HepG2 (cell line): ENCODE data around the gene CDH1. TPM values are rescaled to one million over a fixed set of nuclear protein-coding genes. Genes with fewer than 3 reads are reported as not detected.

ENCODE experiments used
- ARID5B ChIP-seq: IDR thresholded peaks from 2 replicates; pipeline ENCODE4 v1.4.0; 2020; ENCODE audit warnings: mild to moderate bottlenecking, missing genetic modification reagents
- ESRRA ChIP-seq: sonication (generic); formaldehyde crosslinking; IDR thresholded peaks from 2 replicates; pipeline ENCODE4 v1.5.1; 2020; ENCODE audit warnings: mild to moderate bottlenecking, low read depth, missing genetic modification reagents
- ETV5 ChIP-seq: IDR thresholded peaks from 2 replicates; pipeline ENCODE4 v1.6.1; 2018; ENCODE audit warnings: missing biosample characterization, missing genetic modification reagents, inconsistent platforms, borderline replicate concordance
- FOXK1 ChIP-seq: sonication (generic); formaldehyde crosslinking; IDR thresholded peaks from 2 replicates; pipeline ENCODE4 v1.4.0; 2020; ENCODE audit warnings: low read depth, missing genetic modification reagents, borderline replicate concordance
- NR2F6 ChIP-seq, 2 experiments: IDR thresholded peaks; 2 replicates each; pipeline ENCODE4 v1.6.1; 2016; ENCODE audit warnings: antibody characterized with exemption in 1 of 2, mild to moderate bottlenecking in 1 of 2
- PHF20 ChIP-seq: sonication (generic); formaldehyde crosslinking; IDR thresholded peaks from 2 replicates; pipeline ENCODE4 v1.5.0; 2020; ENCODE audit warnings: mild to moderate bottlenecking, missing genetic modification reagents
- PPARG ChIP-seq: conservative IDR thresholded peaks from 2 replicates; pipeline ENCODE4 v1.6.1; 2016; ENCODE audit warnings: missing biosample characterization, missing genetic modification reagents
- RXRA ChIP-seq: sonication (generic); formaldehyde crosslinking; IDR thresholded peaks from 2 replicates; pipeline ENCODE4 v1.5.1; 2020; ENCODE audit warnings: missing genetic modification reagents
- RXRB ChIP-seq: IDR thresholded peaks from 2 replicates; pipeline ENCODE4 v1.6.1; 2016; ENCODE audit warnings: borderline replicate concordance, missing genetic modification reagents, missing compliant biosample characterization
- SALL1 ChIP-seq: sonication (generic); formaldehyde crosslinking; IDR thresholded peaks from 2 replicates; pipeline ENCODE4 v1.8.0; 2022; ENCODE audit warnings: mild to moderate bottlenecking, missing genetic modification reagents
- STAT6 ChIP-seq: sonication (generic); formaldehyde crosslinking; IDR thresholded peaks from 2 replicates; pipeline ENCODE4 v1.4.0; 2020; ENCODE audit warnings: missing genetic modification reagents, mild to moderate bottlenecking, borderline replicate concordance
- TEAD3 ChIP-seq: optimal IDR thresholded peaks from 2 replicates; pipeline ENCODE3; 2016; ENCODE audit warnings: borderline replicate concordance
- ZC3H4 ChIP-seq: sonication (generic); formaldehyde crosslinking; IDR thresholded peaks from 2 replicates; pipeline ENCODE4 v1.4.0; 2020; ENCODE audit warnings: missing genetic modification reagents, borderline replicate concordance
- ZFP36L2 ChIP-seq: sonication (generic); formaldehyde crosslinking; IDR thresholded peaks from 2 replicates; pipeline ENCODE4 v1.4.0; 2020; ENCODE audit warnings: missing genetic modification reagents
- ZFP41 ChIP-seq: sonication (generic); formaldehyde crosslinking; IDR thresholded peaks from 2 replicates; pipeline ENCODE4 v1.4.0; 2020; ENCODE audit warnings: mild to moderate bottlenecking, missing genetic modification reagents, borderline replicate concordance
- ZNF263 ChIP-seq: sonication (generic); formaldehyde crosslinking; IDR thresholded peaks from 2 replicates; pipeline ENCODE4 v1.4.0; 2020; ENCODE audit warnings: missing genetic modification reagents
- ZNF607 ChIP-seq: sonication (generic); formaldehyde crosslinking; IDR thresholded peaks from 2 replicates; pipeline ENCODE4 v1.5.1; 2020; ENCODE audit warnings: missing genetic modification reagents, mild to moderate bottlenecking, borderline replicate concordance
- ZNF609 ChIP-seq: sonication (generic); formaldehyde crosslinking; IDR thresholded peaks from 2 replicates; pipeline ENCODE4 v1.4.0; 2020; ENCODE audit warnings: mild to moderate bottlenecking, missing genetic modification reagents, borderline replicate concordance
- ZSCAN25 ChIP-seq: sonication (generic); formaldehyde crosslinking; IDR thresholded peaks from 2 replicates; pipeline ENCODE4 v1.8.0; 2022; ENCODE audit warnings: mild to moderate bottlenecking, missing genetic modification reagents
- polyA plus RNA-seq, 8 experiments: library from polyadenylated mRNA; depleted of rRNA in 3 of 8; stranded (reverse) in 7 of 8; unstranded in 1 of 8; fragments of >200 nt; fragmentation: Illumina TruSeq in 4 of 8; extraction: Trizol in 4 of 8; gene quantifications; 2 replicates each; pipeline versions ENCODE4 v1.2.1 to v1.2.3, GENCODE V29; 2011 to 2016; ENCODE audit warnings: low read depth in 4 of 8, missing spikeins in 1 of 8, mixed read lengths in 1 of 8; ENCODE audit not compliant: insufficient read depth in 1 of 8
- total RNA-seq, 5 experiments: library from RNA; depleted of rRNA; stranded (reverse); fragments of >200 nt; fragmentation: Illumina TruSeq; extraction: Trizol; gene quantifications; 2 replicates each; pipeline ENCODE4 v1.2.3, GENCODE V29; 2016; ENCODE audit warnings: low read depth in 1 of 5

The CDH1 gene
- total and polyA plus RNA-seq, 2 of the 13 experiments (the other 11 are each of a cell fraction or from before 2014, with no cell fraction given) = 0.95 to 9.8 TPM

GRCh38 chr16:68713361-68713760 is 23.7 kb upstream of the CDH1 start (continued):
- TF ChIP-seq TEAD3 (CRISPR knock-in tag) = peak; percentile 45
- peak; percentile 98 for TF ChIP-seq ZNF263
- TF ChIP-seq ZC3H4 (CRISPR knock-in tag) = no peak
- TF ChIP-seq ESRRA (CRISPR knock-in tag) = peak; percentile 95
- TF ChIP-seq ZNF609 = 0 out of 2 replicates have a peak, but pooled peaks have one; percentile 20
- peak; percentile 47 for TF ChIP-seq PHF20 (CRISPR knock-in tag)
- 0 out of 2 replicates have a peak, but pooled peaks have one; percentile 40 for TF ChIP-seq RXRB (CRISPR knock-in tag)
- peak; percentile 77 for TF ChIP-seq ETV5
- TF ChIP-seq PPARG (CRISPR knock-in tag) = no peak
- TF ChIP-seq SALL1 (CRISPR knock-in tag) = peak; percentile 48; the same call in 1 of the 2 replicates
- TF ChIP-seq STAT6 (CRISPR knock-in tag) = no peak
- no peak for TF ChIP-seq FOXK1
- TF ChIP-seq ZFP36L2 (CRISPR knock-in tag) = no peak
- 0 out of 2 replicates have a peak, but pooled peaks have one; percentile 31 for TF ChIP-seq ARID5B (CRISPR knock-in tag)
- no peak for TF ChIP-seq NR2F6 (IDR thresholded peaks at IDR 0.05)
- TF ChIP-seq NR2F6 (CRISPR knock-in tag; IDR thresholded peaks at IDR 0.05) = peak; percentile 60; the same call in 1 of the 2 replicates
- 0 out of 2 replicates have a peak, but pooled peaks have one; percentile 15 for TF ChIP-seq RXRA (CRISPR knock-in tag)
- no peak for TF ChIP-seq ZNF607 (CRISPR knock-in tag)
- TF ChIP-seq ZFP41 (CRISPR knock-in tag) = no peak
- peak; percentile 29; the same call in 1 of the 2 replicates for TF ChIP-seq ZSCAN25
